ENCODE data around the gene BEND7. TPM values are rescaled to one million over a fixed set of nuclear protein-coding genes. Genes with fewer than 3 reads are reported as not detected.

BEND7 gene
- total and polyA plus RNA-seq, 2 donors (not counting 3 experiments of a cell fraction or from before 2014, with no cell fraction given), result 7.3 to 31.7 TPM

- DNase-seq (ENCODE audit: low read depth, low spot score), result no peak
- no peak overlapping the region for H2AFZ ChIP-seq (ENCODE audit: low read depth, low read length)
- CTCF ChIA-PET, result interaction anchor here (2.1 kb wide), 1 partner anchor 115 kb away, joined by 6 read pairs; no protein-coding TSS in a partner anchor
- no peak overlapping the region for H3K4me3 ChIP-seq (replicated peaks in 1 of 3; ENCODE audit: insufficient read depth in 1 of 3, low read depth in 1 of 3, low read length in 3 of 3)
- no peaks in the 10 kb centered on the region for H3K9me1 ChIP-seq (replicated peaks; ENCODE audit: control insufficient read depth, extremely low read depth, insufficient read depth, low read length)
- no peaks in the 10 kb centered on the region for H3K79me2 ChIP-seq (ENCODE audit: control insufficient read depth, insufficient read depth, low read length)
- H3K27ac ChIP-seq (ENCODE audit: insufficient read depth, low read depth, low read length), result no peak overlapping the region
- H3K36me3 ChIP-seq (ENCODE audit: control insufficient read depth in 2 of 2, extremely low read depth in 1 of 2, insufficient read depth in 2 of 2, low read length in 2 of 2), result no peaks in the 10 kb centered on the region
- TF ChIP-seq FOS (IDR thresholded peaks at IDR 0.05; ENCODE audit: borderline replicate concordance, insufficient read depth, low read length) (no peak), POLR2AphosphoS5 (IDR thresholded peaks at IDR 0.05; ENCODE audit: insufficient read depth, low read depth, low read length) (no peak), MYC (IDR thresholded peaks at IDR 0.05; ENCODE audit: low read depth, low read length) (no peak), EZH2 (IDR thresholded peaks at IDR 0.05; ENCODE audit: borderline replicate concordance, low read depth, low read length, severe bottlenecking) (no peak), GATA2 (IDR thresholded peaks at IDR 0.05; ENCODE audit: insufficient read depth, insufficient read length, low read depth, low read length) (no peak), POLR2A (IDR thresholded peaks at IDR 0.05; ENCODE audit: low read depth, low read length) (no peak), JUN (IDR thresholded peaks at IDR 0.05; ENCODE audit: borderline replicate concordance, insufficient read depth, insufficient read length, low read depth) (no peak)
- TF ChIP-seq, protein P1, sequence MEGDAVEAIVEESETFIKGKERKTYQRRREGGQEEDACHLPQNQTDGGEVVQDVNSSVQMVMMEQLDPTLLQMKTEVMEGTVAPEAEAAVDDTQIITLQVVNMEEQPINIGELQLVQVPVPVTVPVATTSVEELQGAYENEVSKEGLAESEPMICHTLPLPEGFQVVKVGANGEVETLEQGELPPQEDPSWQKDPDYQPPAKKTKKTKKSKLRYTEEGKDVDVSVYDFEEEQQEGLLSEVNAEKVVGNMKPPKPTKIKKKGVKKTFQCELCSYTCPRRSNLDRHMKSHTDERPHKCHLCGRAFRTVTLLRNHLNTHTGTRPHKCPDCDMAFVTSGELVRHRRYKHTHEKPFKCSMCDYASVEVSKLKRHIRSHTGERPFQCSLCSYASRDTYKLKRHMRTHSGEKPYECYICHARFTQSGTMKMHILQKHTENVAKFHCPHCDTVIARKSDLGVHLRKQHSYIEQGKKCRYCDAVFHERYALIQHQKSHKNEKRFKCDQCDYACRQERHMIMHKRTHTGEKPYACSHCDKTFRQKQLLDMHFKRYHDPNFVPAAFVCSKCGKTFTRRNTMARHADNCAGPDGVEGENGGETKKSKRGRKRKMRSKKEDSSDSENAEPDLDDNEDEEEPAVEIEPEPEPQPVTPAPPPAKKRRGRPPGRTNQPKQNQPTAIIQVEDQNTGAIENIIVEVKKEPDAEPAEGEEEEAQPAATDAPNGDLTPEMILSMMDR (IDR thresholded peaks at IDR 0.05; ENCODE audit: extremely low read depth in 1 of 2, insufficient read depth in 1 of 2, low read depth in 1 of 2, low read length in 2 of 2), result no peak
- TF ChIP-seq, protein P2, sequence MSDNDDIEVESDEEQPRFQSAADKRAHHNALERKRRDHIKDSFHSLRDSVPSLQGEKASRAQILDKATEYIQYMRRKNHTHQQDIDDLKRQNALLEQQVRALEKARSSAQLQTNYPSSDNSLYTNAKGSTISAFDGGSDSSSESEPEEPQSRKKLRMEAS (IDR thresholded peaks at IDR 0.05; ENCODE audit: insufficient read depth, insufficient read length), result no peak
- H3K9me3 ChIP-seq (replicated peaks; ENCODE audit: control insufficient read depth, insufficient read depth, low read length), result no peaks in the 10 kb centered on the region
- BruUV-seq (replicated peaks), result no TSS peak
- dilution Hi-C loops (cut with MboI; ENCODE audit: extremely low pct_ligation_motif_present, low sequenced_read_pairs) (no loop called here), intact Hi-C loops (cut with micrococcal nuclease) (no loop called here)
- H3K4me2 ChIP-seq (ENCODE audit: insufficient read depth, low read length), result no peak overlapping the region
- H3K27me3 ChIP-seq (ENCODE audit: control insufficient read depth in 2 of 2, insufficient read depth in 2 of 2, low read length in 2 of 2), result peaks cover 12 to 14% of the 10 kb centered on the region in 2 experiments
- H3K9ac ChIP-seq (replicated peaks; ENCODE audit: extremely low read depth, insufficient read depth, low read length), result no peak overlapping the region
- no peak for FAIRE-seq
- no peaks in the 10 kb centered on the region for H3K4me1 ChIP-seq (ENCODE audit: control insufficient read depth, extremely low read depth, insufficient read depth, low read length)
- POLR2A ChIA-PET, result no interaction called here
- no peaks in the 10 kb centered on the region for H4K20me1 ChIP-seq (replicated peaks; ENCODE audit: control insufficient read depth, extremely low read depth, insufficient read depth, low read length)
Measured at GRCh38 chr10:13421382-13421917, 107.4 kb downstream of the BEND7 start.
